Astrocyte (in vitro differentiated cells and primary cell): ENCODE results near the gene L3MBTL4. TPM values are rescaled to one million over a fixed set of nuclear protein-coding genes. Genes with fewer than 3 reads are reported as not detected.

Source experiments
- DNase-seq: peaks from one replicate; pipeline ENCODE4 v3.0.0-alpha.2; 2010; ENCODE audit warnings: low read depth
- FAIRE-seq: peaks from 2 replicates; lab custom pipeline; 2011; peaks lifted over from hg19 to GRCh38; lab: Jason Lieb, UNC
- H2AFZ ChIP-seq: 2 replicates; pipeline ENCODE4 v1.6.0; 2012; ENCODE audit warnings: low read depth, low read length, inconsistent platforms
- H3K27ac ChIP-seq: 2 replicates; pipeline ENCODE4 v1.5.1; 2011; ENCODE audit warnings: low read depth, low read length, inconsistent platforms
- H3K27me3 ChIP-seq: 2 replicates; pipeline ENCODE4 v1.6.0; 2011; ENCODE audit warnings: low read length, inconsistent platforms; ENCODE audit not compliant: insufficient read depth
- H3K36me3 ChIP-seq: 2 replicates; pipeline ENCODE4 v1.5.1; 2011; ENCODE audit warnings: low read length, inconsistent platforms; ENCODE audit not compliant: insufficient read depth
- H3K4me1 ChIP-seq: 2 replicates; pipeline ENCODE4 v1.5.1; 2011; ENCODE audit warnings: low read length, inconsistent platforms; ENCODE audit not compliant: insufficient read depth
- H3K4me2 ChIP-seq: 2 replicates; pipeline ENCODE4 v1.6.0; 2012; ENCODE audit warnings: low read length, inconsistent platforms
- H3K4me3 ChIP-seq: 2 replicates; pipeline ENCODE4 v1.5.1; 2011; ENCODE audit warnings: low read depth, mild to moderate bottlenecking, low read length, inconsistent platforms; ENCODE audit not compliant: insufficient read depth
- H3K79me2 ChIP-seq: 2 replicates; pipeline ENCODE4 v1.6.0; 2012; ENCODE audit warnings: mild to moderate bottlenecking, low read length, inconsistent platforms; ENCODE audit not compliant: insufficient read depth
- H3K9ac ChIP-seq: 2 replicates; pipeline ENCODE4 v1.6.0; 2012; ENCODE audit warnings: mild to moderate bottlenecking, low read length, inconsistent platforms
- H3K9me3 ChIP-seq: 2 replicates; pipeline ENCODE4 v1.5.1; 2012; ENCODE audit warnings: low read depth, mild to moderate bottlenecking, low read length, inconsistent platforms; ENCODE audit not compliant: insufficient read depth
- H4K20me1 ChIP-seq: 2 replicates; pipeline ENCODE4 v1.6.0; 2012; ENCODE audit warnings: low read length, inconsistent platforms; ENCODE audit not compliant: insufficient read depth
- H3K27ac Mint-ChIP-seq: one replicate; pipeline ENCODE4 v1.8.0; 2021; ENCODE audit warnings: mild to moderate bottlenecking, mixed read lengths; ENCODE audit not compliant: unreplicated experiment
- H3K27me3 Mint-ChIP-seq: one replicate; pipeline ENCODE4 v1.8.0; 2021; ENCODE audit warnings: low read depth, mixed read lengths; ENCODE audit not compliant: unreplicated experiment
- H3K36me3 Mint-ChIP-seq: one replicate; pipeline ENCODE4 v1.8.0; 2021; ENCODE audit warnings: low read depth, mixed read lengths; ENCODE audit not compliant: unreplicated experiment
- H3K4me1 Mint-ChIP-seq: one replicate; pipeline ENCODE4 v1.8.0; 2021; ENCODE audit warnings: low read depth, mixed read lengths; ENCODE audit not compliant: unreplicated experiment
- H3K4me3 Mint-ChIP-seq: one replicate; pipeline ENCODE4 v1.8.0; 2021; ENCODE audit warnings: mild to moderate bottlenecking, moderate library complexity, mixed read lengths; ENCODE audit not compliant: unreplicated experiment
- H3K9me3 Mint-ChIP-seq: one replicate; pipeline ENCODE4 v1.8.0; 2021; ENCODE audit warnings: mild to moderate bottlenecking, mixed read lengths; ENCODE audit not compliant: unreplicated experiment
- EZH2 ChIP-seq: IDR thresholded peaks from 2 replicates; pipeline ENCODE4 v1.6.1; 2012; ENCODE audit warnings: mild to moderate bottlenecking, low read length, inconsistent platforms; ENCODE audit not compliant: insufficient read depth
- total RNA-seq: library from RNA; stranded (reverse); gene quantifications from 2 replicates; pipeline ENCODE4 v1.2.1, GENCODE V29; 2021
- TF ChIP-seq, protein P1 (sequence below): IDR thresholded peaks from 2 replicates; pipeline ENCODE4 v1.5.1; 2011; ENCODE audit warnings: low read depth, mild to moderate bottlenecking, inconsistent platforms, low read length, moderate library complexity; ENCODE audit not compliant: insufficient read depth

L3MBTL4 gene
- total RNA-seq, 1 donor from 2014 or later, result 0.52 TPM

DNA sequence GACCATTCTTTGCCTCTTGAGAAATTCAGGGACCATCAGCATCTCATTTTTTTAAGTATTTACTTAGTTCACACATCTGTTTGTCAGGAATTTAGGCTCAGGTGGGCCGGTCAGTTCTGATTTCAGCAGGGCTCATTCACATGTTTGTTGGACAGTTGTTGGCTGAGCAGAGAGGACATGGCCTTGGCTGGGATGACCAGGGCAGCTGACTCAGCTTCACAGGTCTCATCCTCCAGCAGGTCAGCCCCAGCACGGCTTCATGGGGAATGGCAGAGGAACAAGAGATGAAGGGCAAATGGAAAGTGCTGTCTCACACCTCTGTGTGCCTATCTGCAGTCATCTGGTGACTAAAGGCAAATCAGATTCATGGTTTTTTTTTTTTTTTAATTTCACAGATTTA, 383.3 kb downstream of the L3MBTL4 start:
- H3K27me3 ChIP-seq, result no peaks in the 10 kb centered on the region

DNA sequence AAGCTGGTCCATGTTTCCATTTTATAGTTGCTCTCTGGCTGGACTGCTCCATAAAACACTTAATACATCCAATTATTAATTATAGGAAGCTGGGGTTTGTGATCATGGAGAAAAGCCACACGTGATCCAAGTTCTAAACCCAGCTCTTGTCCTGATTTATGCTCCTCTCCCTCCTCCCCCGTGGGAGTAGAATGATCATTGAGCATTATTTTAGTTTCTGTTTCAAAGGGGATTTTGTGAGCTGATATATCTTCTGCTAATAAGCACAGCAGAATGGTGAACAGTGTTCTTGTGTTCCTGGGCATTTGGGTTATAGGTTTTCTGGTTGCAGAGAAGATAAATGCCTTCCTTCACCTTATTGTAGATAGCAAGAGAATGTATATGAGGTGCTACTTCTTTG, 383.7 kb downstream of the L3MBTL4 start:
- Mint-ChIP-seq H3K36me3 (no peaks in the 10 kb centered on the region), H3K9me3 (peaks cover 10% of the 10 kb centered on the region), H3K4me1 (no peaks in the 10 kb centered on the region), H3K4me3 (no peak overlapping the region), H3K27me3 (no peaks in the 10 kb centered on the region), H3K27ac (no peak overlapping the region)
- Histone ChIP-seq H3K4me3 (no peak overlapping the region), H3K9ac (no peak overlapping the region), H4K20me1 (no peaks in the 10 kb centered on the region), H2AFZ (no peak overlapping the region), H3K27ac (no peak overlapping the region), H3K79me2 (no peaks in the 10 kb centered on the region), H3K36me3 (no peaks in the 10 kb centered on the region), H3K4me2 (no peak overlapping the region), H3K27me3 (no peaks in the 10 kb centered on the region), H3K9me3 (no peaks in the 10 kb centered on the region), H3K4me1 (no peaks in the 10 kb centered on the region)
- DNase-seq (no peak), FAIRE-seq (no peak)
- TF ChIP-seq, protein P1, sequence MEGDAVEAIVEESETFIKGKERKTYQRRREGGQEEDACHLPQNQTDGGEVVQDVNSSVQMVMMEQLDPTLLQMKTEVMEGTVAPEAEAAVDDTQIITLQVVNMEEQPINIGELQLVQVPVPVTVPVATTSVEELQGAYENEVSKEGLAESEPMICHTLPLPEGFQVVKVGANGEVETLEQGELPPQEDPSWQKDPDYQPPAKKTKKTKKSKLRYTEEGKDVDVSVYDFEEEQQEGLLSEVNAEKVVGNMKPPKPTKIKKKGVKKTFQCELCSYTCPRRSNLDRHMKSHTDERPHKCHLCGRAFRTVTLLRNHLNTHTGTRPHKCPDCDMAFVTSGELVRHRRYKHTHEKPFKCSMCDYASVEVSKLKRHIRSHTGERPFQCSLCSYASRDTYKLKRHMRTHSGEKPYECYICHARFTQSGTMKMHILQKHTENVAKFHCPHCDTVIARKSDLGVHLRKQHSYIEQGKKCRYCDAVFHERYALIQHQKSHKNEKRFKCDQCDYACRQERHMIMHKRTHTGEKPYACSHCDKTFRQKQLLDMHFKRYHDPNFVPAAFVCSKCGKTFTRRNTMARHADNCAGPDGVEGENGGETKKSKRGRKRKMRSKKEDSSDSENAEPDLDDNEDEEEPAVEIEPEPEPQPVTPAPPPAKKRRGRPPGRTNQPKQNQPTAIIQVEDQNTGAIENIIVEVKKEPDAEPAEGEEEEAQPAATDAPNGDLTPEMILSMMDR, result no peak
- TF ChIP-seq EZH2, result no peak

More for the DNA sequence above, 383.3 kb downstream of the L3MBTL4 start:
- DNase-seq, result no peak
- no peaks in the 10 kb centered on the region for H4K20me1 ChIP-seq
- no peaks in the 10 kb centered on the region for H3K36me3 ChIP-seq
- H3K9me3 Mint-ChIP-seq, result peaks cover 14% of the 10 kb centered on the region
- H2AFZ ChIP-seq, result no peak overlapping the region
- FAIRE-seq, result no peak
- no peak overlapping the region for H3K27ac Mint-ChIP-seq
- no peak overlapping the region for H3K9ac ChIP-seq
- no peaks in the 10 kb centered on the region for H3K79me2 ChIP-seq
- TF ChIP-seq EZH2, result no peak
- TF ChIP-seq, protein P1, result no peak
- no peaks in the 10 kb centered on the region for H3K4me1 ChIP-seq
- H3K4me3 ChIP-seq, result no peak overlapping the region
- H3K4me2 ChIP-seq, result no peak overlapping the region
- H3K27ac ChIP-seq, result no peak overlapping the region
- H3K4me1 Mint-ChIP-seq, result no peaks in the 10 kb centered on the region
- no peaks in the 10 kb centered on the region for H3K27me3 Mint-ChIP-seq
- no peak overlapping the region for H3K4me3 Mint-ChIP-seq
- no peaks in the 10 kb centered on the region for H3K9me3 ChIP-seq
- no peaks in the 10 kb centered on the region for H3K36me3 Mint-ChIP-seq

DNA sequence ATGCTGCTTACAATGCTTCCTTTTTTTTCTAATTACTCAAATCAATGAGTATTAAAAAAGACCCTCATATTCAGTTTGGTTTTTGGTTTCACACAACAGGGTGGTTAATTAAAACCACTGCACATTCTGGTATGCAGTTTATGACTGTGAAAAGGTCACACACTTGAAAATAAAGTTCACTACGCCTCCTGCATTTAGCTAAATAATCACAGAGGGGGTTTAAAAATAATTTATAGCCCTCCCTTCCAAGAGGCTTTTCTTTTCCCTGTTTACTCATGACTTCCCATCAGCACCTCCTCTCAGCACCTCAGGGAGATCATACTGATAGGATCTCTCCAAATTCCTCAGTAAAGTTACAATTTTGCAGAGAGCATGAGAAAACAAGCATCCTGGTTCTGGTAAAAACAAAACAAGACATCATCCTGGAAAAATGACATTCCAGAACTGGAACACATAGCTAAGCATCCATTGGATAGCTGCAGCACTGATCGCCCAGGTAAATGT, 389.9 kb downstream of the L3MBTL4 start:
- Histone ChIP-seq H3K36me3 (no peaks in the 10 kb centered on the region), H3K79me2 (no peaks in the 10 kb centered on the region), H3K4me1 (peaks cover 12% of the 10 kb centered on the region), H3K9ac (no peak overlapping the region), H3K27ac (no peak overlapping the region), H3K4me2 (no peak overlapping the region), H4K20me1 (no peaks in the 10 kb centered on the region), H3K4me3 (no peak overlapping the region), H2AFZ (no peak overlapping the region), H3K9me3 (no peaks in the 10 kb centered on the region), H3K27me3 (no peaks in the 10 kb centered on the region)
- Mint-ChIP-seq H3K27ac (no peak overlapping the region), H3K4me3 (no peak overlapping the region), H3K27me3 (peaks cover 2% of the 10 kb centered on the region), H3K4me1 (peaks cover 23% of the 10 kb centered on the region), H3K36me3 (no peaks in the 10 kb centered on the region), H3K9me3 (peaks cover 7% of the 10 kb centered on the region)
- TF ChIP-seq, protein P1, result no peak
- TF ChIP-seq EZH2, result no peak
- DNase-seq (no peak), FAIRE-seq (no peak)
